Lung (tissue), 12 donors: ENCODE results near the gene SMIM21. TPM values are rescaled to one million over a fixed set of nuclear protein-coding genes. Genes with fewer than 3 reads are reported as not detected.

Source experiments
- ATAC-seq: fragments of 200-7000 bp; cut with Tn5 transposase; one replicate; pipeline ENCODE4 v1.9.1; 2020; ENCODE audit warnings: moderate number of reproducible peaks; ENCODE audit not compliant: insufficient read depth, low FRiP score
- DNase-seq, 3 donors: peaks; one replicate each; pipeline ENCODE4 v3.0.0-alpha.2; 2013 to 2017
- H3K27ac ChIP-seq, 2 donors: one replicate each; pipeline ENCODE4 v1.5.1; 2013; ENCODE audit warnings: mild to moderate bottlenecking in 2 of 2, moderate library complexity in 2 of 2, control low read depth in 1 of 2, inconsistent platforms in 1 of 2, low read depth in 1 of 2, low read length in 1 of 2
- H3K27me3 ChIP-seq, 3 donors: one replicate each; pipeline ENCODE4 v1.5.1; 2013; ENCODE audit warnings: low read length in 2 of 3; ENCODE audit not compliant: control insufficient read depth in 3 of 3, insufficient read depth in 3 of 3
- H3K36me3 ChIP-seq, 4 donors: one replicate each; pipeline ENCODE4 v1.5.1; 2013; ENCODE audit warnings: low read length in 4 of 4, mild to moderate bottlenecking in 1 of 4, moderate library complexity in 1 of 4; ENCODE audit not compliant: control insufficient read depth in 4 of 4, insufficient read depth in 4 of 4
- H3K4me1 ChIP-seq, 5 donors: one replicate each; pipeline ENCODE4 v1.5.1; 2013; ENCODE audit warnings: low read length in 5 of 5, mild to moderate bottlenecking in 2 of 5, moderate library complexity in 1 of 5; ENCODE audit not compliant: control insufficient read depth in 5 of 5, insufficient read depth in 5 of 5
- H3K4me3 ChIP-seq: one replicate; pipeline ENCODE4 v1.5.1; 2013; ENCODE audit warnings: mild to moderate bottlenecking, control low read depth, moderate library complexity
- H3K9ac ChIP-seq, 2 donors: one replicate each; pipeline ENCODE4 v1.5.1; 2013; ENCODE audit warnings: low read length in 2 of 2, control low read depth in 1 of 2; ENCODE audit not compliant: insufficient read depth in 1 of 2
- H3K9me3 ChIP-seq, 4 donors: one replicate each; pipeline ENCODE4 v1.5.1; 2013; ENCODE audit warnings: low read length in 3 of 4, mild to moderate bottlenecking in 1 of 4, moderate library complexity in 1 of 4; ENCODE audit not compliant: control insufficient read depth in 4 of 4, insufficient read depth in 3 of 4
- WGBS, 2 donors: extraction: QIAGEN DNeasy Blood & Tissue Kit; methylation state at CpG; one replicate each; pipeline ENCODE4 v1.1.7; 2013; 5-methylcytosine and 5-hydroxymethylcytosine counted together
- polyA plus RNA-seq, 2 donors: library from polyadenylated mRNA; stranded (reverse); fragments of 200-250 nt; gene quantifications; one replicate each; pipeline ENCODE4 v1.2.1, GENCODE V29; 2013
- total RNA-seq, 2 donors: library from RNA; depleted of rRNA in 1 of 2; stranded (reverse); fragments of >200 nt in 1 of 2; gene quantifications; one replicate each; pipeline ENCODE4 v1.2.1, GENCODE V29; 2014 to 2021
- TF ChIP-seq, protein P1 (sequence below): IDR thresholded peaks from 2 replicates; pipeline ENCODE4 v1.5.1; 2012; ENCODE audit warnings: mild to moderate bottlenecking; ENCODE audit errors: control extremely low read depth, extremely low read depth
- donor health status: control.
- donor health status: control.
- donor health status: Bipolar disorder and iron deficiency.
- donor health status: healthy.
- donor health status: DM: yes; HTN: yes; CAD: no.

Gene SMIM21
- total and polyA plus RNA-seq, 4 donors: not detected

DNA sequence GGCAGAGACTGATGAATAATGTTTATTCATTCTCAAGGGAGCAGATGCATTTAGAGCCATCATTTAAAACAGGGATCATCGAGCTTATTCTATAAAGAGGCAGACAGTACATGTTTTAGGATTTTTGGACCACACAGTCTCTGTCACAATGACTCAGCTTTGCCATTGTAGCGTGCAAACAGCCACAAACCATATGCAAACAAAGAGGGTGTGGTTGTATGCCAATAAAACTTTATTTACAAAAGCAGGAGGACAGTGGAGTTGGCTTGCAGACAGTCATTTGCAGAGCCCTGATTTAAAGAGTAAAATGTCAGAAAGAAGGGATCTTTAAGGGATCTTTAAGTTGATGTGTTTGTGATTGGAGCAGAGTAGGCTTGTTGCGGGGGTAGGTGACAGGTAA lies 51.5 kb downstream of the SMIM21 start:
- H3K9me3 ChIP-seq: peaks cover 0 to 3% (median 0%) of the 10 kb centered on the region in 4 donors
- TF ChIP-seq, protein P1, sequence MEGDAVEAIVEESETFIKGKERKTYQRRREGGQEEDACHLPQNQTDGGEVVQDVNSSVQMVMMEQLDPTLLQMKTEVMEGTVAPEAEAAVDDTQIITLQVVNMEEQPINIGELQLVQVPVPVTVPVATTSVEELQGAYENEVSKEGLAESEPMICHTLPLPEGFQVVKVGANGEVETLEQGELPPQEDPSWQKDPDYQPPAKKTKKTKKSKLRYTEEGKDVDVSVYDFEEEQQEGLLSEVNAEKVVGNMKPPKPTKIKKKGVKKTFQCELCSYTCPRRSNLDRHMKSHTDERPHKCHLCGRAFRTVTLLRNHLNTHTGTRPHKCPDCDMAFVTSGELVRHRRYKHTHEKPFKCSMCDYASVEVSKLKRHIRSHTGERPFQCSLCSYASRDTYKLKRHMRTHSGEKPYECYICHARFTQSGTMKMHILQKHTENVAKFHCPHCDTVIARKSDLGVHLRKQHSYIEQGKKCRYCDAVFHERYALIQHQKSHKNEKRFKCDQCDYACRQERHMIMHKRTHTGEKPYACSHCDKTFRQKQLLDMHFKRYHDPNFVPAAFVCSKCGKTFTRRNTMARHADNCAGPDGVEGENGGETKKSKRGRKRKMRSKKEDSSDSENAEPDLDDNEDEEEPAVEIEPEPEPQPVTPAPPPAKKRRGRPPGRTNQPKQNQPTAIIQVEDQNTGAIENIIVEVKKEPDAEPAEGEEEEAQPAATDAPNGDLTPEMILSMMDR: no peak
- H3K4me1 ChIP-seq: peaks cover 0 to 12% (median 0%) of the 10 kb centered on the region in 5 donors
- H3K36me3 ChIP-seq: no peaks in the 10 kb centered on the region
- WGBS, 2 donors: 88% methylated on average over 3 of the region's 3 CpGs
- H3K9ac ChIP-seq: no peak overlapping the region
- no peak overlapping the region for H3K27ac ChIP-seq
- no peak for ATAC-seq
- H3K27me3 ChIP-seq: no peaks in the 10 kb centered on the region
- no peak for DNase-seq
- H3K4me3 ChIP-seq: no peak overlapping the region

DNA sequence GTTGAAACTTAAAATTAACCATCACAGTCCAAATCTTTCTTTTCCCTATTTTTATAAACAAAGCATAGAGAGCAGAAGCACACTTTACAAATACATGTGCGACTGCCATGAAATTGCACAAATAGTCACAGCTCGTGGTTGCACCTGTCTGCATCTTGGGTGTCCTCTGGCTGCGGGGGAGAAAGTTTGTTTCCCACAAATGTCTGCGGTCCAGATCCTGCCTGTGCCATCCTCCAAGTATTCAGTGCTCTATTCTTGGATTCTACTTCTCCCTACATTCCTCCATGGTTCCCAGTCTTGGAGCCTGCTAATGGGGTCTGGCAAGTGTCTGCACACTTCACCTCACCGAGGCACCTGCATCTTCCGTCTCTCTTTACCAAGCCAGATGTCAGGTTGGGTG lies 52.2 kb downstream of the SMIM21 start:
- WGBS, 2 donors: 83 to 94% methylated on average over 6 of the region's 6 CpGs
- no peak for DNase-seq
- Histone ChIP-seq H3K9ac (no peak overlapping the region), H3K4me1 (peaks cover 0 to 12% (median 0%) of the 10 kb centered on the region in 5 donors), H3K36me3 (no peaks in the 10 kb centered on the region), H3K4me3 (no peak overlapping the region), H3K27ac (no peak overlapping the region), H3K27me3 (no peaks in the 10 kb centered on the region), H3K9me3 (peaks cover 0 to 3% (median 0%) of the 10 kb centered on the region in 4 donors)
- no peak for ATAC-seq
- TF ChIP-seq, protein P1: no peak

DNA sequence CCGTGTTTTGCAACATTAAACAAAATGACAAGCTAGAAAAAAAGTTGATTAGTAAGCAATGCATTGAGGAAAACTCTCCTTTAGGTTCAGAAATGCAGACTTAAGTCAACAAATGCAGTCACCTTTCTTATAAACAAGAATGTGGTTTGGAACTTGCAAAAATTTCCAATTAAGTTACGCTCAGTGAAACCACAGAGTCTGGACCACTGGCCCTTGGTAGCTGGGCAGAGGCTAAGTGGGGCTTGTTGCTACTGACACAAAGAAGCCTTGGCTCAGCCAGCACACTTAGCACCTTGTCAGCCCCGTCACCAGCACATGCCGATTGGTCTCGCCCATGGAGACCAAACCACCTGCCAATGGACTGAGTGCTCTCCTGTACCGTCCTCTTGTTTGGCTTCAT lies 53.0 kb downstream of the SMIM21 start:
- Histone ChIP-seq H3K27ac (no peak overlapping the region), H3K27me3 (no peaks in the 10 kb centered on the region), H3K9ac (no peak overlapping the region), H3K4me3 (no peak overlapping the region), H3K36me3 (no peaks in the 10 kb centered on the region), H3K9me3 (peaks cover 0 to 3% (median 0%) of the 10 kb centered on the region in 4 donors), H3K4me1 (peaks cover 0 to 12% (median 0%) of the 10 kb centered on the region in 5 donors)
- ATAC-seq (no peak), DNase-seq (no peak)
- TF ChIP-seq, protein P1: no peak
- WGBS, 2 donors: 91 to 95% methylated on average over 6 of the region's 6 CpGs
